GM20000 (cell line): Measurements from ENCODE around the gene ECE1.
"Not testable (repeated sequence)": the region's sequence is repeated elsewhere in the genome, so short reads cannot be mapped to it uniquely, and the experiment has no call there.

ENCODE experiments used
- DNase-seq: peaks from one replicate; pipeline ENCODE4 v3.0.0; 2012; ENCODE audit warnings: low spot score
- TF ChIP-seq, protein P1 (sequence below): IDR thresholded peaks from 2 replicates; pipeline ENCODE4 v1.5.1; 2012; ENCODE audit warnings: mild to moderate bottlenecking, control low read depth; ENCODE audit errors: extremely low read depth, missing control alignments

The ECE1 gene

DNA sequence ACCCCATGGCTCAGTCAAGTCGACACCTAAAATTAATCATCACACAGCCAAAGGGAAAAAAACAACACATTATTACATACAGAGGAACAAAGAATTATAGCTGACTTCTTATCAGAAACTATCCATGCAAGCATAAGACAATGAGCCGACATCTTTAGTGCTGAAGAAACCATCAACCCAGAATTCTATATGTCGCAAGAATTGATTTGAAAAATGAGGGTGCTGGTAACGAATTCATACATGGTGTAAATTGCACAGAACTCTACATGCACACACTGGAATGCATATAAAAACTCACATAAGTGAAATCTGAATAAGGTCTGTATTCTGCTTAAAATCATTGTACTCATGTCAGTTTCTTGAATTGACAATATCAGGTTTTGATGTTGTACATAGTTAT lies 88.6 kb downstream of the ECE1 start:
- TF ChIP-seq, protein P1, sequence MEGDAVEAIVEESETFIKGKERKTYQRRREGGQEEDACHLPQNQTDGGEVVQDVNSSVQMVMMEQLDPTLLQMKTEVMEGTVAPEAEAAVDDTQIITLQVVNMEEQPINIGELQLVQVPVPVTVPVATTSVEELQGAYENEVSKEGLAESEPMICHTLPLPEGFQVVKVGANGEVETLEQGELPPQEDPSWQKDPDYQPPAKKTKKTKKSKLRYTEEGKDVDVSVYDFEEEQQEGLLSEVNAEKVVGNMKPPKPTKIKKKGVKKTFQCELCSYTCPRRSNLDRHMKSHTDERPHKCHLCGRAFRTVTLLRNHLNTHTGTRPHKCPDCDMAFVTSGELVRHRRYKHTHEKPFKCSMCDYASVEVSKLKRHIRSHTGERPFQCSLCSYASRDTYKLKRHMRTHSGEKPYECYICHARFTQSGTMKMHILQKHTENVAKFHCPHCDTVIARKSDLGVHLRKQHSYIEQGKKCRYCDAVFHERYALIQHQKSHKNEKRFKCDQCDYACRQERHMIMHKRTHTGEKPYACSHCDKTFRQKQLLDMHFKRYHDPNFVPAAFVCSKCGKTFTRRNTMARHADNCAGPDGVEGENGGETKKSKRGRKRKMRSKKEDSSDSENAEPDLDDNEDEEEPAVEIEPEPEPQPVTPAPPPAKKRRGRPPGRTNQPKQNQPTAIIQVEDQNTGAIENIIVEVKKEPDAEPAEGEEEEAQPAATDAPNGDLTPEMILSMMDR: no peak
- DNase-seq: no peak

DNA sequence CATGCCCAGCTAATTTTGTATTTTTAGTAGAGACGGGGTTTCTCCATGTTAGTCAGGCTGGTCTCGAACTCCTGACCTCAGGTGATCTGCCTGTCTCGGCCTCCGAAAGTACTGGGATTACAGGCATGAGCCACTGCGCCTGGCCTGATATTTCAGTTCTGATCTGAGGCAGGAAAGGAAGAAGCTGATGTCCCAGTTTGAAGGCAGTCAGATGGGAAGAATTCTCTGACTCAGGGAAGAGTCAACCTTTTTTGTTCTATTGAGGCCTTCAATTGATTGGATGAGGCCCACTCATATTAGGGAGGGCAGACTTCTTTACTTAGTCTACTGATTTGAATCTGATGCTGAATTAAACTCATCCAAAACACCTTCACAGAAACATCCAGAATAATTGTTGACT lies 89.0 kb downstream of the ECE1 start:
- DNase-seq: not testable (repeated sequence)

DNA sequence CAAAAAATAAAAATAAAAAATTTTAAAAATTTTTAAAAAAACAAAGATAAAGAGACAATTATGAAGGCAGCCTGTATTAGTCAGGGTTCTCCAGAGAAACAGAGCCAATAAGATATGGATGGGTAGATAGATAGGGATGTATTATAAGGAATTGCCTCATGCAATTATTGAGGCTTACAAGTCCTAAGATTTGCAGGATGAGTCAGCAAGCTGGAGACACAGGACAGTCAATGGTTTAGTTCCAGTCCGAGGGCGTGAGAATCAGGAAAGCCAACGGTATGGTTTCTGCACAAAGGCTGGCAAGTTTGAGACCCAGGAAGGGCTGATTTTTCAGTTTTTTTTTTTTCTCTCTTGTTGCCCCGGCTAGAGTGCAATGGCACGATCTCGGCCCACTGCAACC lies 89.5 kb downstream of the ECE1 start:
- DNase-seq: no peak
- TF ChIP-seq, protein P1: no peak

DNA sequence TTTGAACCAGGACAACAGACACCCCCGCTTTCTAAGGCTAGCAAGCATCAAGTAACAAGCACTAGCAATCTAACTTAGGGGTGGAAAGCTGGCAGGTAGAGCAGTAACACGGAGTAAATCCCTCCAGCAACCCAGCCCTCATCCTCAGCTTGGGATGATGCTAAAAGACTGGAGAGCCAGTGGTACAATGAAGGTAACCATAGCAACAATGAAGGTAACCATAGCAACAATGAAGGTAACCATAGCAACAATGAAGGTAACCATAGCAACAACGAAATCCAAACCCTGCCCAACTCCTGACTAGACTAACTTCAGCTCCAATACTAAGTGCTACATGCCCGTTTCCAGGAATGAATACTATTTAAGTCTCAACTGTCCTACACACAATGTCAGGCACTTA lies 91.3 kb downstream of the ECE1 start:
- TF ChIP-seq, protein P1: no peak
- no peak for DNase-seq

DNA sequence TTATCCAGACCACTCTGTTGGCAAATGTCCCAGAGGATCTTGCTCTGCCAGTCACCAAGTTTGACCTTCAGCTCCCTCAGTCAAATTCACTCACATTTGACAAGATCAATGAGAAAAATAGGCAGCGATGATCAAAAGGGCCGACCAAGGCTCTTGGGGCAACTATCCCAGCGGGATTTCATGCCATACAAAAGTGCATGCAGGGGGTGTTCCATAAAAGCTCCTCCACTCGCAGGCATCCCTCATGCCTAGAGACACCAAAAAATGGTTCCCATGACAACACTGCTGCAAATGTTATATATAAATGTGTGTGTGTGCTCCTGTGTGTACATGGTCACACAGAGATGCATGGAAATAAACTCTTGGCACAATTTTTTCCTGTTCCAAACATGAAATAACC lies 97.4 kb downstream of the ECE1 start:
- TF ChIP-seq, protein P1: no peak
- DNase-seq: no peak

DNA sequence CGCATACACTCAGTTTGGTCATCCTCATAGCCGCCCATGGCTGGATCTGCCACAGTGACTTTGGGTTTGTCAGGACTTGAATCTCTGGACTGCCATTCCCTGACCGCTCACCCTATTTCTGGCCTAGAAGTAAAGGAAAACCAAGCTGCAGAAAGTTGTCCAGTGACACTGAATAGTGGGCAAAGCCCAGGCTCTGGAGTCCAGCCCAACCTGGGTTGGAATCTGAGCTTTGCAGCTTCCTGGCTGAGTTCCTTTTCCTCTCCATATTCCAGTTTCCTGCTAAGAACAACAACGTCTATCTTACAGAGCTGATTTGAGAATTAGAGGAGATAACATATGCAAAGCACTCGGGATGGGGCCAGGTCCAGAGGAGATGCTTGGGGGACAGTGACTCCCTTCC lies 98.0 kb downstream of the ECE1 start:
- TF ChIP-seq, protein P1: no peak
- no peak for DNase-seq

DNA sequence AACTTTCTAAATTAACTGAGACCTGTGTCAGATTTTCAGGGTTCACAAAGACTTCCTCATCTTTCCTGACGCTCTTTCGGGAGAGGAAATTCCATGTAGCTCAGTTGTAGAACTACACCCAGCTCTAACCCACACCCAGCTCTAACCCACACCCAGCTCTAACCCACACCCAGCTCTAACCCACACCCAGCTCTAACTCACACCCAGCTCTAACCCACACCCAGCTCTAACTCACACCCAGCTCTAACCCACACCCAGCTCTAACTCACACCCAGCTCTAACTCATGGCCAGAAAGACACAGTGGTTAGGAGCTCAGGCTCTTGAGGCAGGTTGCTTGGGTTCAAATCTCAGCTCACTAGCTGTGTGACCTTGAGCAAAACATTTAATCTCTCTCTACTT lies 99.5 kb downstream of the ECE1 start:
- DNase-seq: not testable (repeated sequence)

DNA sequence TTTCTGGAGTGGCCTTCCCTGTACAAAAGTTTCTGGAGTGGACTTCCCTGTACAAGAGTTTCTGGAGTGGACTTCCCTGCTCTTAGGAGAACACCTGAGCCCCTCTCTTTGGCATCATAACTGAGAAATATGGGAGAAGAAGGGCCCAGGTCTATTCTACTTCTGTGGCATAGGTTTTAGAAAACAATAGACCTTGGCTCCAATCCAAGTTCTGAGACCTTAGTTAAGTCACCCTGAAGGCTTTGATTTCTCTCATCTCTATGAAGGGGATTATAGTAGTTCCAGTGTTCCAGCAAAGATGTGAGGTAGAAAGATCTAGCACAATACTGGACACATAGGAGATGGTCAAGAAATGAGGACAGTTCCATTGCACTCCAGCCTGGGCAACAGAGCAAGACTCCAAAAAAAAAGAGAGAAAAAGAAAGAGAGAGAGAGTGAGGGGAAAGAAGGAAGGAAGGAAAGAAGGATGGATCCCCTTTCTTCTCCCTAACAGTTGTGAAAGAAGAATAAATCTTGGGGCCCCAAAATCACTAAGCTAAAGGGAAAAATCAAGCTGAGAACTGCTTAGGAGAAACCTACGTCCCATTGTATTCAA lies 100.3 kb downstream of the ECE1 start:
- no peak for DNase-seq
- TF ChIP-seq, protein P1: no peak

DNA sequence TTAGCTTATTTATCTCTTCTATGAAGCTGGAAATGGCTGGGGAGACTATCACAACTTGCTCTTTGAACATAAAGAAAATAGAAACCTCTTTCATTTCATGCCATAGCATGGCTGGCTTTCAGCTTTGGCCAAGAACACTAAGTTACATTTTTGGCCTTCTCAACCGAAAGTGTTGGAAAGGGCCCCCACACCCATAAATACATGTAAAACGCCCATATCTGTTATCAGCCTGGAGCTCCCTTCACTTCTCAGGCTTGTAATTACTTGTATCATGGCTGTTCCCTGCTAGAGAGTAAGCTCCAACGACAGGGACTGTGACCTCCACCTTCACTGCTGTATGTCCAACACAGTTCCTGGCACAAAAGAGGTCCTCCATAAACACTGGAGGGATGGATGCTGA lies 100.8 kb downstream of the ECE1 start:
- TF ChIP-seq, protein P1: no peak
- no peak for DNase-seq
